ENCODE results near the gene TTLL5. TPM values are rescaled to one million over a fixed set of nuclear protein-coding genes. Genes with fewer than 3 reads are reported as not detected.

TTLL5 gene
- total RNA-seq, 1 donor from 2014 or later, result 51.9 TPM

DNA sequence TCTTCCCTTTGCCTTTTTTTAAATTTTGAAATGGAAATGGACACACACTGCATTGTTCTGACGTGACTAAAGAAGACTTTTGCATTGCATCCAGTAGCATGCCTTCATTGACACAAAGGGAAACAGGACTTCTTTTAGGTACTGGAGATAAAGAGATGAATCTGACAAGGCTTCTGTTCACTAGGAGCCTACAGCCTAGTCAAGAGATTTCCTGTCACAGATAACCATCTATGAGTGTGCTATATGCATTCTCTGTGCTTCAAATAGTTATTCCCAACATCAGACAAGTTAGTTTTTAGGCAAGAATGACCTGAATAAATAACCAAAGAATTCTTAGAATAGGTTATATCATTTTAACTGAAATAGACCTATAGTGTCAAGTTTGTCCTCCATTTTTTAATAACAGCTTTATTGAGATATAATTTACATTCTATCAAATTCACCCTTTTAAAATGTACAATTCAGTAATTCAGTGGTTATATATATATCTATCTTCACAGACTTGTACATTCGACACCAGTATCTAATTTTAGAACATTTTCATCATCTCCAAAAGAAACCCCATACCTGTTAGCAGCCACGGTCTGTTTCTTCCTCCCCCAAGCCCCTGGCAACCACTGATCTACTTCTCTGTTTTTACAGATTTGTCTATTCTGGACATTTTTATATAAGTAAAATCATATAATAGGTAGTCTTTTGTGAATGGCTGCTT, 122.7 kb downstream of the TTLL5 start:
- TF ChIP-seq, protein P1, sequence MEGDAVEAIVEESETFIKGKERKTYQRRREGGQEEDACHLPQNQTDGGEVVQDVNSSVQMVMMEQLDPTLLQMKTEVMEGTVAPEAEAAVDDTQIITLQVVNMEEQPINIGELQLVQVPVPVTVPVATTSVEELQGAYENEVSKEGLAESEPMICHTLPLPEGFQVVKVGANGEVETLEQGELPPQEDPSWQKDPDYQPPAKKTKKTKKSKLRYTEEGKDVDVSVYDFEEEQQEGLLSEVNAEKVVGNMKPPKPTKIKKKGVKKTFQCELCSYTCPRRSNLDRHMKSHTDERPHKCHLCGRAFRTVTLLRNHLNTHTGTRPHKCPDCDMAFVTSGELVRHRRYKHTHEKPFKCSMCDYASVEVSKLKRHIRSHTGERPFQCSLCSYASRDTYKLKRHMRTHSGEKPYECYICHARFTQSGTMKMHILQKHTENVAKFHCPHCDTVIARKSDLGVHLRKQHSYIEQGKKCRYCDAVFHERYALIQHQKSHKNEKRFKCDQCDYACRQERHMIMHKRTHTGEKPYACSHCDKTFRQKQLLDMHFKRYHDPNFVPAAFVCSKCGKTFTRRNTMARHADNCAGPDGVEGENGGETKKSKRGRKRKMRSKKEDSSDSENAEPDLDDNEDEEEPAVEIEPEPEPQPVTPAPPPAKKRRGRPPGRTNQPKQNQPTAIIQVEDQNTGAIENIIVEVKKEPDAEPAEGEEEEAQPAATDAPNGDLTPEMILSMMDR (IDR thresholded peaks at IDR 0.05; ENCODE audit: unreplicated experiment), result no peak
- Mint-ChIP-seq H3K4me1 (ENCODE audit: low read depth) (peaks cover 13% of the 10 kb centered on the region), H3K4me3 (ENCODE audit: low read depth) (no peak overlapping the region), H3K9me3 (ENCODE audit: low read depth) (no peaks in the 10 kb centered on the region), H3K36me3 (ENCODE audit: insufficient read depth) (peaks cover 31% of the 10 kb centered on the region), H3K27ac (peak overlapping the region; percentile 94), H3K27me3 (no peaks in the 10 kb centered on the region)
- no peak for DNase-seq (ENCODE audit: low spot score, unreplicated experiment)

DNA sequence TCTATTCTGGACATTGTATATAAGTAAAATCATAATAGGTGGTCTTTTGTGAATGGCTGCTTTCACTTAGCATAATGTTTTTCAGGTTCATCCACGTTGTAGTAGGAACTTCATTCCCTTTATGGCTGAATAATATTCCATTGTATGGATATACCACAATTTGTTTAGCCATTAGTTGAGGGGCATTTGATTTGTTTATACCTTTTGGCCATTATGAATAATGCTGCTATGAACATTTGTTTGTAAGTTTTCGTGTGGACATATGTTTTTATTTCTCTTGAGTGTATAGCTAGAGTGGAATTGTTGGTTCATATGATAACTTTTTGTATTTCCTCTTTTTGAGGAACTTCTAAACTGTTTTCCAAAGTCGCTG, 123.3 kb downstream of the TTLL5 start:
- H3K27me3 Mint-ChIP-seq, result no peaks in the 10 kb centered on the region
- H3K36me3 Mint-ChIP-seq (ENCODE audit: insufficient read depth), result peaks cover 35% of the 10 kb centered on the region
- no peak overlapping the region for H3K4me3 Mint-ChIP-seq (ENCODE audit: low read depth)
- H3K4me1 Mint-ChIP-seq (ENCODE audit: low read depth), result peaks cover 13% of the 10 kb centered on the region
- no peak for DNase-seq (ENCODE audit: low spot score, unreplicated experiment)
- H3K9me3 Mint-ChIP-seq (ENCODE audit: low read depth), result peaks cover 4% of the 10 kb centered on the region
- H3K27ac Mint-ChIP-seq, result no peak overlapping the region
- TF ChIP-seq, protein P1 (IDR thresholded peaks at IDR 0.05; ENCODE audit: unreplicated experiment), result no peak

DNA sequence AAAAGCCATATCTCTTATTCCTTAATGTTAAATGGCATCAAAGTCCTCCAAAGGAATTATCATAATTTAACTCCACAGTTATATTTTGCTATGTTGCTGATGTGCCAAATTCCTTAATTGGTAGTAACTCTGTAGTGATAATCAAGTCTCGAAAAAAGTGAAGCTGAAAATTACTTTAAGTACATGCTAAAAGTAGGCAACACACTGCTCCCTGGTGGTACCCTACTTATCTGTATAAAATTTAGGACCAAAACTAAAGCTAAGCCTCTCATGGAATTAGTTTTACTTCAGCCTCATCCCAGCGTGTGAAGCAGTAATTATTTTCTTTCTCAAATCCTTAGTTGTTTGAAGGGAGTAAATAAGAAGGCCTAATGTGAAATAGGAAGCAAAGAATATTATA, 132.8 kb downstream of the TTLL5 start:
- TF ChIP-seq, protein P1 (IDR thresholded peaks at IDR 0.05; ENCODE audit: unreplicated experiment), result no peak
- no peak overlapping the region for H3K27ac Mint-ChIP-seq
- DNase-seq (ENCODE audit: low spot score, unreplicated experiment), result no peak
- H3K4me3 Mint-ChIP-seq (ENCODE audit: low read depth), result no peak overlapping the region
- H3K4me1 Mint-ChIP-seq (ENCODE audit: low read depth), result no peaks in the 10 kb centered on the region
- peaks cover 37% of the 10 kb centered on the region for H3K9me3 Mint-ChIP-seq (ENCODE audit: low read depth)
- peaks cover 47% of the 10 kb centered on the region for H3K36me3 Mint-ChIP-seq (ENCODE audit: insufficient read depth)
- no peaks in the 10 kb centered on the region for H3K27me3 Mint-ChIP-seq

DNA sequence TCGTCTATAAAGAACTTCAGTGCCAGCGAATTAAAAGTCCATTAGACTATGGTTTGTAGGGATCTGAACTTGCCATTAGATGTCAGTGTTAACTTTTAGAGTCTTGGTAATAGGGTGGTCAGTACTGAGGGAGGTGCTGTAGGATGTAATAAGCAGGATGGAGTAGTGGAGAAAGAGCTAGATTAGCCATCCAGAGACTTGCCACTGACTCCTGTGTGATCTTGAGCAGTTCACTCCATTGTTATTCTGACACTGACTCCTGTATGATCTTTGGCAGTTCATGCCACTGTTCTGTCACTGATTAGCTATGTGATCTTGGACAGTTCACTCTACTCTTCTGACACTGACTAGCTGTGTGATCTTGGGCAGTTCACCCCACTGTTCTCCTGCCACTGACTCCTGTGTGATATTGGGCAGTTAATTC, 133.6 kb downstream of the TTLL5 start:
- H3K4me1 Mint-ChIP-seq (ENCODE audit: low read depth), result no peaks in the 10 kb centered on the region
- no peak for DNase-seq (ENCODE audit: low spot score, unreplicated experiment)
- no peaks in the 10 kb centered on the region for H3K27me3 Mint-ChIP-seq
- H3K36me3 Mint-ChIP-seq (ENCODE audit: insufficient read depth), result peaks cover 51% of the 10 kb centered on the region
- no peak overlapping the region for H3K4me3 Mint-ChIP-seq (ENCODE audit: low read depth)
- TF ChIP-seq, protein P1 (IDR thresholded peaks at IDR 0.05; ENCODE audit: unreplicated experiment), result no peak
- H3K9me3 Mint-ChIP-seq (ENCODE audit: low read depth), result peaks cover 41% of the 10 kb centered on the region
- peak overlapping the region; percentile 7 for H3K27ac Mint-ChIP-seq

DNA sequence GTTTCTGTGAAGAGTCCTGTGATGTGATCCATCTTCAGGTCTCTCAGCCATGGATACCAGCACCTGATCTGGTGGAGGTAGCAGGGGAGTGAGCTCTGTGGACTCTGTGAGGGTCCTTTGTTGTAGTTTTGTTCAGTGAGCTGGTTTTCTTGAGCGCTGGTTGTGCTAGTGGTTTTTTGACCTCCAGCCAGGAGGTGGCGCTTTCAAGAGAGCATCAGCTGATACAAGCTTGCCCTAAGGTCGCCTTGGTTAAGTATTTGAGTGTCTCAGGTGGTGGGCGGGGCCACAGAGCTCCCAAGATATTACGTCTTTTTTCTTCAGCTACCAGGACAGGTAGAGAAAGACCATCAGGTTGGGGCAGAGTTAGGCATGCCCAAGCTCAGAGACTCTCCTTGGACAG, 139.7 kb downstream of the TTLL5 start:
- Mint-ChIP-seq H3K4me3 (ENCODE audit: low read depth) (no peak overlapping the region), H3K36me3 (ENCODE audit: insufficient read depth) (peaks cover 48% of the 10 kb centered on the region), H3K4me1 (ENCODE audit: low read depth) (no peaks in the 10 kb centered on the region), H3K27me3 (no peaks in the 10 kb centered on the region), H3K9me3 (ENCODE audit: low read depth) (peaks cover 40% of the 10 kb centered on the region), H3K27ac (no peak overlapping the region)
- no peak for DNase-seq (ENCODE audit: low spot score, unreplicated experiment)
- TF ChIP-seq, protein P1 (IDR thresholded peaks at IDR 0.05; ENCODE audit: unreplicated experiment), result no peak
